Measurements from ENCODE around the gene NPTX1.

The NPTX1 gene

GRCh38 chr17:80499560-80499959 lies 23.2 kb upstream of the NPTX1 start:
- Histone ChIP-seq H3K9ac (ENCODE audit: low read depth, low read length) (no peak overlapping the region), H4K20me1 (ENCODE audit: insufficient read depth, low read length) (no peaks in the 10 kb centered on the region; the same call in 1 of the 2 replicates), H3K27me3 (ENCODE audit: insufficient read depth, low read length, poor library complexity) (no peaks in the 10 kb centered on the region), H3K79me2 (ENCODE audit: insufficient read depth, low read length) (no peaks in the 10 kb centered on the region), H3K27ac (ENCODE audit: low read length) (no peak overlapping the region), H3K4me3 (ENCODE audit: low read depth in 1 of 2, low read length in 2 of 2) (no peak overlapping the region), H3K36me3 (ENCODE audit: insufficient read depth, low read length) (no peaks in the 10 kb centered on the region), H3K9me3 (ENCODE audit: insufficient read depth, low read length, severe bottlenecking) (no peaks in the 10 kb centered on the region), H3K4me1 (ENCODE audit: insufficient read depth, low read length) (no peaks in the 10 kb centered on the region), H3K4me2 (ENCODE audit: insufficient read depth, low read length) (no peak overlapping the region), H2AFZ (ENCODE audit: low read depth, low read length) (no peak overlapping the region)
- TF ChIP-seq, protein P1, sequence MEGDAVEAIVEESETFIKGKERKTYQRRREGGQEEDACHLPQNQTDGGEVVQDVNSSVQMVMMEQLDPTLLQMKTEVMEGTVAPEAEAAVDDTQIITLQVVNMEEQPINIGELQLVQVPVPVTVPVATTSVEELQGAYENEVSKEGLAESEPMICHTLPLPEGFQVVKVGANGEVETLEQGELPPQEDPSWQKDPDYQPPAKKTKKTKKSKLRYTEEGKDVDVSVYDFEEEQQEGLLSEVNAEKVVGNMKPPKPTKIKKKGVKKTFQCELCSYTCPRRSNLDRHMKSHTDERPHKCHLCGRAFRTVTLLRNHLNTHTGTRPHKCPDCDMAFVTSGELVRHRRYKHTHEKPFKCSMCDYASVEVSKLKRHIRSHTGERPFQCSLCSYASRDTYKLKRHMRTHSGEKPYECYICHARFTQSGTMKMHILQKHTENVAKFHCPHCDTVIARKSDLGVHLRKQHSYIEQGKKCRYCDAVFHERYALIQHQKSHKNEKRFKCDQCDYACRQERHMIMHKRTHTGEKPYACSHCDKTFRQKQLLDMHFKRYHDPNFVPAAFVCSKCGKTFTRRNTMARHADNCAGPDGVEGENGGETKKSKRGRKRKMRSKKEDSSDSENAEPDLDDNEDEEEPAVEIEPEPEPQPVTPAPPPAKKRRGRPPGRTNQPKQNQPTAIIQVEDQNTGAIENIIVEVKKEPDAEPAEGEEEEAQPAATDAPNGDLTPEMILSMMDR (IDR thresholded peaks at IDR 0.05; ENCODE audit: borderline replicate concordance, extremely low read depth, low read length, poor library complexity, severe bottlenecking) = no peak
- TF ChIP-seq EZH2 (IDR thresholded peaks at IDR 0.05; ENCODE audit: borderline replicate concordance, low read depth, low read length, severe bottlenecking) = no peak
- no peak for ATAC-seq (ENCODE audit: insufficient read depth, low read depth)
- DNase-seq = no peak

DNA sequence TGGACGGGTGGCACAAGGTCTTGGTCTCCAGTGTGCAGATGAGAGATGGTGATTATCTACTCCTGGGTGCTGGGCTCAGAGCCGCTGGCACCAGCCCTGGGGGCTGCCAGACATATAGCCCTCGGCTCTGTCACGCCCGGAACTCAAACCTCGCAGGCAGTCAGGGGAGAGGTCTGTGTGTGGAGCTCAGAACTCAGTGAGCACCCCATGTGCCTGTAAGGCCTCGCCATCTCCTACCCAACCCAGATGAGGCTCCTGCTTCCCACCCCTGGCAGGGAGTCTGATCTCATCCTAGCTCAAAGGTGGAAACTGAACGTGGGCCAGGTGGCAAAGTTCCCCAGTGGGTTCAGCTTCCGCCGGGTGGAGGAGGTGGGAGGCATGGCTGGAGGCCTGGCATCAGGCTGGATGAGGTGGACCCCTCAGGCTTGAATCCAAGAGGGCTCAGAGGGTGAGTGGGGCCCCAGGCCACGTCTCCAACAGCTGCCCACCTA lies 22.6 kb upstream of the NPTX1 start:
- peak; percentile 19; the same call in 1 of the 3 replicates for ATAC-seq (ENCODE audit: insufficient read depth, low read depth)
- DNase-seq = no peak
- no peak overlapping the region for H3K27ac ChIP-seq (ENCODE audit: low read length)
- H3K4me2 ChIP-seq (ENCODE audit: insufficient read depth, low read length) = no peak overlapping the region
- H3K36me3 ChIP-seq (ENCODE audit: insufficient read depth, low read length) = no peaks in the 10 kb centered on the region
- no peak overlapping the region for H2AFZ ChIP-seq (ENCODE audit: low read depth, low read length)
- no peak overlapping the region for H3K4me3 ChIP-seq (ENCODE audit: low read depth in 1 of 2, low read length in 2 of 2)
- no peaks in the 10 kb centered on the region; the same call in 1 of the 2 replicates for H4K20me1 ChIP-seq (ENCODE audit: insufficient read depth, low read length)
- TF ChIP-seq, protein P1 (IDR thresholded peaks at IDR 0.05; ENCODE audit: borderline replicate concordance, extremely low read depth, low read length, poor library complexity, severe bottlenecking) = no peak
- TF ChIP-seq EZH2 (IDR thresholded peaks at IDR 0.05; ENCODE audit: borderline replicate concordance, low read depth, low read length, severe bottlenecking) = no peak
- no peaks in the 10 kb centered on the region for H3K9me3 ChIP-seq (ENCODE audit: insufficient read depth, low read length, severe bottlenecking)
- no peak overlapping the region for H3K9ac ChIP-seq (ENCODE audit: low read depth, low read length)
- no peaks in the 10 kb centered on the region for H3K27me3 ChIP-seq (ENCODE audit: insufficient read depth, low read length, poor library complexity)
- H3K4me1 ChIP-seq (ENCODE audit: insufficient read depth, low read length) = no peaks in the 10 kb centered on the region
- H3K79me2 ChIP-seq (ENCODE audit: insufficient read depth, low read length) = no peaks in the 10 kb centered on the region

- no peak for ATAC-seq (ENCODE audit: insufficient read depth, low read depth)
- Histone ChIP-seq H3K4me1 (ENCODE audit: insufficient read depth, low read length) (no peaks in the 10 kb centered on the region), H3K9me3 (ENCODE audit: insufficient read depth, low read length, severe bottlenecking) (no peaks in the 10 kb centered on the region), H3K36me3 (ENCODE audit: insufficient read depth, low read length) (no peaks in the 10 kb centered on the region), H3K9ac (ENCODE audit: low read depth, low read length) (no peak overlapping the region), H3K79me2 (ENCODE audit: insufficient read depth, low read length) (no peaks in the 10 kb centered on the region), H3K4me2 (ENCODE audit: insufficient read depth, low read length) (no peak overlapping the region), H4K20me1 (ENCODE audit: insufficient read depth, low read length) (no peaks in the 10 kb centered on the region; the same call in 1 of the 2 replicates), H3K4me3 (ENCODE audit: low read depth in 1 of 2, low read length in 2 of 2) (no peak overlapping the region), H3K27me3 (ENCODE audit: insufficient read depth, low read length, poor library complexity) (no peaks in the 10 kb centered on the region), H2AFZ (ENCODE audit: low read depth, low read length) (no peak overlapping the region), H3K27ac (ENCODE audit: low read length) (no peak overlapping the region)
- TF ChIP-seq EZH2 (IDR thresholded peaks at IDR 0.05; ENCODE audit: borderline replicate concordance, low read depth, low read length, severe bottlenecking) = no peak
- TF ChIP-seq, protein P1 (IDR thresholded peaks at IDR 0.05; ENCODE audit: borderline replicate concordance, extremely low read depth, low read length, poor library complexity, severe bottlenecking) = no peak
- no peak for DNase-seq
These were observed 22.0 kb upstream of the NPTX1 start for GRCh38 chr17:80498242-80498919.
